H9 (cell line): Measurements from ENCODE around the gene PDE4B. TPM values are rescaled to one million over a fixed set of nuclear protein-coding genes. Genes with fewer than 3 reads are reported as not detected.

Source experiments
- DNase-seq: peaks from one replicate; pipeline ENCODE4 v3.0.0-alpha.2; 2017
- H2AFZ ChIP-seq: one replicate; pipeline ENCODE4 v1.6.1; 2013; ENCODE audit warnings: mild to moderate bottlenecking, low read length, control low read depth, moderate library complexity
- H2AK5ac ChIP-seq: 2 replicates; pipeline ENCODE4 v1.6.1; 2013; ENCODE audit warnings: low read length, control low read depth, mixed read lengths; ENCODE audit not compliant: insufficient read length
- H2BK120ac ChIP-seq: one replicate; pipeline ENCODE4 v1.6.1; 2013; ENCODE audit warnings: low read depth, mild to moderate bottlenecking, low read length, control low read depth, inconsistent platforms; ENCODE audit not compliant: poor library complexity, severe bottlenecking
- H2BK12ac ChIP-seq: 2 replicates; pipeline ENCODE4 v1.6.1; 2013; ENCODE audit warnings: low read length, control low read depth, mixed read lengths, low read depth; ENCODE audit not compliant: insufficient read length
- H2BK15ac ChIP-seq: 2 replicates; pipeline ENCODE4 v1.6.1; 2013; ENCODE audit warnings: low read depth, low read length, control low read depth
- H2BK20ac ChIP-seq: one replicate; pipeline ENCODE4 v1.6.1; 2013; ENCODE audit warnings: low read depth, mild to moderate bottlenecking, low read length, control low read depth, inconsistent platforms; ENCODE audit not compliant: poor library complexity, severe bottlenecking
- H2BK5ac ChIP-seq: 2 replicates; pipeline ENCODE4 v1.6.1; 2013; ENCODE audit warnings: low read length, control low read depth, mixed read lengths; ENCODE audit not compliant: insufficient read length
- H3K14ac ChIP-seq: 2 replicates; pipeline ENCODE4 v1.6.1; 2013; ENCODE audit warnings: low read length, control low read depth; ENCODE audit not compliant: insufficient read depth
- H3K18ac ChIP-seq: 2 replicates; pipeline ENCODE4 v1.6.1; 2013; ENCODE audit warnings: low read depth, mild to moderate bottlenecking, mixed read lengths, low read length, control low read depth; ENCODE audit not compliant: insufficient read length
- H3K23ac ChIP-seq: 2 replicates; pipeline ENCODE4 v1.6.1; 2013; ENCODE audit warnings: low read length, control low read depth, mixed read lengths, low read depth; ENCODE audit not compliant: insufficient read length
- H3K23me2 ChIP-seq: 2 replicates; pipeline ENCODE4 v1.6.1; 2013; ENCODE audit warnings: low read depth, mild to moderate bottlenecking, mixed read lengths, low read length, control low read depth; ENCODE audit not compliant: insufficient read length, poor library complexity, severe bottlenecking
- H3K27ac ChIP-seq: 2 replicates; pipeline ENCODE4 v1.5.1; 2013; ENCODE audit warnings: low read length, control low read depth, mixed read lengths, low read depth; ENCODE audit not compliant: insufficient read length
- H3K27me3 ChIP-seq: 2 replicates; pipeline ENCODE4 v1.6.1; 2013; ENCODE audit warnings: low read length, control low read depth, inconsistent platforms; ENCODE audit not compliant: insufficient read depth
- H3K4ac ChIP-seq: 2 replicates; pipeline ENCODE4 v1.6.1; 2013; ENCODE audit warnings: low read depth, mild to moderate bottlenecking, control low read depth, inconsistent platforms, low read length, moderate library complexity
- H3K4me1 ChIP-seq: 2 replicates; pipeline ENCODE4 v1.6.1; 2013; ENCODE audit warnings: low read length, control low read depth, inconsistent platforms; ENCODE audit not compliant: insufficient read depth
- H3K4me2 ChIP-seq: 2 replicates; pipeline ENCODE4 v1.6.1; 2013; ENCODE audit warnings: low read length, control low read depth, mixed read lengths; ENCODE audit not compliant: insufficient read length, insufficient read depth
- H3K56ac ChIP-seq: 2 replicates; pipeline ENCODE4 v1.6.1; 2013; ENCODE audit warnings: low read depth, mild to moderate bottlenecking, mixed read lengths, low read length, control low read depth; ENCODE audit not compliant: insufficient read length
- H3K79me1 ChIP-seq: 2 replicates; pipeline ENCODE4 v1.6.1; 2013; ENCODE audit warnings: low read depth, mild to moderate bottlenecking, moderate library complexity, low read length, control low read depth, inconsistent platforms; ENCODE audit not compliant: insufficient read depth, poor library complexity, severe bottlenecking
- H3K79me2 ChIP-seq: 2 replicates; pipeline ENCODE4 v1.6.1; 2013; ENCODE audit warnings: low read length, control low read depth, inconsistent platforms; ENCODE audit not compliant: insufficient read depth
- H3K9ac ChIP-seq: 2 replicates; pipeline ENCODE4 v1.6.1; 2013; ENCODE audit warnings: low read length, control low read depth, mixed read lengths; ENCODE audit not compliant: insufficient read length; ENCODE audit errors: extremely low read depth
- H3K9me3 ChIP-seq: one replicate; pipeline ENCODE4 v1.6.1; 2013; ENCODE audit warnings: low read depth, low read length, inconsistent platforms; ENCODE audit not compliant: control insufficient read depth
- H3T11ph ChIP-seq: one replicate; pipeline ENCODE4 v1.6.1; 2013; ENCODE audit warnings: mild to moderate bottlenecking, low read length, control low read depth, inconsistent platforms
- H4K20me1 ChIP-seq: one replicate; pipeline ENCODE4 v1.6.1; 2013; ENCODE audit not compliant: control insufficient read depth, insufficient read length, insufficient read depth
- H4K5ac ChIP-seq: 2 replicates; pipeline ENCODE4 v1.6.1; 2013; ENCODE audit warnings: low read depth, mild to moderate bottlenecking, mixed read lengths, low read length, control low read depth; ENCODE audit not compliant: insufficient read length
- H4K8ac ChIP-seq: replicated peaks from 2 replicates; pipeline ENCODE4 v1.6.1; 2013; ENCODE audit warnings: low read length, control low read depth, mixed read lengths, low read depth; ENCODE audit not compliant: insufficient read length
- H4K91ac ChIP-seq: 2 replicates; pipeline ENCODE4 v1.6.1; 2013; ENCODE audit warnings: low read depth, mild to moderate bottlenecking, moderate library complexity, mixed read lengths, low read length, control low read depth; ENCODE audit not compliant: insufficient read length
- H3K27ac Mint-ChIP-seq, 3 experiments: 2 replicates in 2 of 3; 3 replicates in 1 of 3; pipeline ENCODE4 v1.8.0; 2020 to 2021; ENCODE audit warnings: mixed read lengths in 3 of 3, mild to moderate bottlenecking in 1 of 3, moderate library complexity in 1 of 3
- H3K27me3 Mint-ChIP-seq: 2 replicates; pipeline ENCODE4 v1.8.0; 2021; ENCODE audit warnings: low read depth, mild to moderate bottlenecking, moderate library complexity, mixed read lengths
- H3K36me3 Mint-ChIP-seq, 3 experiments: 2 replicates in 2 of 3; 3 replicates in 1 of 3; pipeline ENCODE4 v1.8.0; 2020 to 2021; ENCODE audit warnings: low read depth in 3 of 3, mixed read lengths in 3 of 3; ENCODE audit not compliant: insufficient read depth in 1 of 3
- H3K4me1 Mint-ChIP-seq, 2 experiments: 2 replicates each; pipeline ENCODE4 v1.8.0; 2020; ENCODE audit warnings: mixed read lengths in 2 of 2
- H3K4me3 Mint-ChIP-seq, 2 experiments: 2 replicates in 1 of 2; 3 replicates in 1 of 2; pipeline ENCODE4 v1.8.0; 2020 to 2021; ENCODE audit warnings: mild to moderate bottlenecking in 2 of 2, mixed read lengths in 2 of 2, moderate library complexity in 1 of 2
- H3K9me3 Mint-ChIP-seq, 2 experiments: 2 replicates in 1 of 2; 3 replicates in 1 of 2; pipeline ENCODE4 v1.8.0; 2020; ENCODE audit warnings: mild to moderate bottlenecking in 2 of 2, mixed read lengths in 2 of 2, moderate library complexity in 1 of 2
- CTCF ChIP-seq: fragments of 200-600 bp; sonication (generic); conservative IDR thresholded peaks from 3 replicates; pipeline ENCODE4 v1.8.0; 2021; ENCODE audit warnings: antibody characterized with exemption, mild to moderate bottlenecking
- WGBS: extraction: QIAGEN DNeasy Blood & Tissue Kit; methylation state at CpG from one replicate; pipeline ENCODE4 v1.1.7; 2013; ENCODE audit warnings: missing lambda C conversion rate, low lambda C conversion rate, mixed read lengths; ENCODE audit not compliant: insufficient read length; ENCODE audit errors: extremely low coverage; 5-methylcytosine and 5-hydroxymethylcytosine counted together
- total RNA-seq: library from RNA; stranded (reverse); gene quantifications from 2 replicates; pipeline ENCODE4 v1.2.1, GENCODE V29; 2021

PDE4B gene
- total RNA-seq, 1 experiment from 2014 or later = 19.8 TPM

DNA sequence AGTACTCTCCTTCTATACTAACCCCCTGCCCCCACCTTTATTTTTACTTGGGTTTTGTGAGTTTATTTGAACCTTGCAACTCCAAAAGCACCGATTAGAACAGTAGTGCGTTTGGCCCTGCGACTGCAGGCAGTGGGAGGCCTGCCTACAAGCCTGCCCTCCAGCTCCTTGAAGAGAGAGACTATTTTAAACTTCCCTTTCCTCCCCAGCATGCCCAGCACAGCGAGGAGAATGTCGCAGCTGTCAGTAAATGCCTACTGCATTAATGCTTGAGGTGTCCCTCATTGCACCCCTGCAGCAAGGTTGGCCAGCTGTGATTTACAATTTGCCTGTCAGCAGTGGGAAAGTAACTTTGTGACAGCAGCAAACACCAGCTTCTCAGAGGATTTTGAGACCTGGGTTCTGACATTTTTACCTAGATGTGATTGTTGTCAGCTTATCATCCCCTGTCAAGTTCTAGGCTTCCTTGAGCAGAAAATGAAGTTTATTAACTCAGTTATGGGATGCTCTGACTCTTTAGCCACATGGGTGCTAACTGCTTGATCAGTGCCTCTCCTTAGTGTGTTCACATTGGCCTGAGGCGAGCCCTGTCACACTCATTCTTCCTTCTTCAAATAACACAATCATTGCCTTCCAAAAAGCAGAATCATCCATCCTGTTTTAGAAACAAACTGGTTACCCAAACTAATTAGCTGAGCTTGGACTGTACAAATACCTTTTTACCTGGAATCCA is 170.6 kb downstream of the PDE4B start:
- Histone ChIP-seq H2BK20ac (no peak overlapping the region), H2AK5ac (no peak overlapping the region), H3K4me2 (no peak overlapping the region), H2BK120ac (no peak overlapping the region), H3K9me3 (no peaks in the 10 kb centered on the region), H4K91ac (no peak overlapping the region), H4K20me1 (no peaks in the 10 kb centered on the region), H3K23me2 (no peaks in the 10 kb centered on the region), H3K18ac (no peak overlapping the region), H3T11ph (no peak overlapping the region), H3K9ac (no peak overlapping the region), H4K8ac (no peak overlapping the region), H2AFZ (no peak overlapping the region), H3K14ac (no peak overlapping the region), H3K4ac (no peak overlapping the region), H3K4me1 (no peaks in the 10 kb centered on the region), H3K56ac (no peak overlapping the region), H4K5ac (no peak overlapping the region), H2BK5ac (no peak overlapping the region), H2BK12ac (no peak overlapping the region), H3K79me1 (no peaks in the 10 kb centered on the region), H3K27me3 (no peaks in the 10 kb centered on the region), H2BK15ac (no peak overlapping the region), H3K79me2 (no peaks in the 10 kb centered on the region), H3K23ac (no peak overlapping the region), H3K27ac (no peak overlapping the region)
- no peaks in the 10 kb centered on the region for H3K4me1 Mint-ChIP-seq
- no peak for DNase-seq
- H3K36me3 Mint-ChIP-seq = no peaks in the 10 kb centered on the region
- H3K9me3 Mint-ChIP-seq = peaks cover 5 to 8% of the 10 kb centered on the region in 2 experiments; a peak in 4 of 5 replicates
- TF ChIP-seq CTCF = no peak
- H3K27ac Mint-ChIP-seq = no peak overlapping the region; a peak in 1 of 7 replicates
- no peak overlapping the region for H3K4me3 Mint-ChIP-seq
- H3K27me3 Mint-ChIP-seq = no peaks in the 10 kb centered on the region; the same call in 1 of the 2 replicates
- no CpG with 5 or more reads among the region's 6 CpGs for WGBS
